GM12865 (cell line): ENCODE data around the gene SNRNP70.

Experiments used
- DNase-seq: peaks from one replicate; pipeline ENCODE4 v3.0.0; 2010; ENCODE audit warnings: low read depth
- H3K4me3 ChIP-seq: 2 replicates; pipeline ENCODE4 v1.5.1; 2011; ENCODE audit warnings: mild to moderate bottlenecking, low read depth, low read length, control low read depth
- TF ChIP-seq, protein P1 (sequence below): IDR thresholded peaks from 2 replicates; pipeline ENCODE4 v1.5.1; 2011; ENCODE audit warnings: low read length, control low read depth, low read depth, inconsistent platforms; ENCODE audit not compliant: insufficient read depth; ENCODE audit errors: missing control alignments

The SNRNP70 gene

DNA sequence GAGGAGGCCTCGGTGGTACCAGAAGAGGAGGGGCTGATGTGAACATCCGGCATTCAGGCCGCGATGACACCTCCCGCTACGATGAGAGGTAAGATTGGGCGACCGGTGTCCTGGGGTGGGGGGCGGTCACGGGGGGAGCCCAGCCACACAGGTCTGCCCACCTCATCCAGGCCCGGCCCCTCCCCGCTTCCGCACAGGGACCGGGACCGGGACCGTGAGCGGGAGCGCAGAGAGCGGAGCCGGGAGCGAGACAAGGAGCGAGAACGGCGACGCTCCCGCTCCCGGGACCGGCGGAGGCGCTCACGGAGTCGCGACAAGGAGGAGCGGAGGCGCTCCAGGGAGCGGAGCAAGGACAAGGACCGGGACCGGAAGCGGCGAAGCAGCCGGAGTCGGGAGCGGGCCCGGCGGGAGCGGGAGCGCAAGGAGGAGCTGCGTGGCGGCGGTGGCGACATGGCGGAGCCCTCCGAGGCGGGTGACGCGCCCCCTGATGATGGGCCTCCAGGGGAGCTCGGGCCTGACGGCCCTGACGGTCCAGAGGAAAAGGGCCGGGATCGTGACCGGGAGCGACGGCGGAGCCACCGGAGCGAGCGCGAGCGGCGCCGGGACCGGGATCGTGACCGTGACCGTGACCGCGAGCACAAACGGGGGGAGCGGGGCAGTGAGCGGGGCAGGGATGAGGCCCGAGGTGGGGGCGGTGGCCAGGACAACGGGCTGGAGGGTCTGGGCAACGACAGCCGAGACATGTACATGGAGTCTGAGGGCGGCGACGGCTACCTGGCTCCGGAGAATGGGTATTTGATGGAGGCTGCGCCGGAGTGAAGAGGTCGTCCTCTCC is 22.6 kb downstream of the SNRNP70 start:
- no peak overlapping the region for H3K4me3 ChIP-seq
- no peak for DNase-seq
- TF ChIP-seq, protein P1, sequence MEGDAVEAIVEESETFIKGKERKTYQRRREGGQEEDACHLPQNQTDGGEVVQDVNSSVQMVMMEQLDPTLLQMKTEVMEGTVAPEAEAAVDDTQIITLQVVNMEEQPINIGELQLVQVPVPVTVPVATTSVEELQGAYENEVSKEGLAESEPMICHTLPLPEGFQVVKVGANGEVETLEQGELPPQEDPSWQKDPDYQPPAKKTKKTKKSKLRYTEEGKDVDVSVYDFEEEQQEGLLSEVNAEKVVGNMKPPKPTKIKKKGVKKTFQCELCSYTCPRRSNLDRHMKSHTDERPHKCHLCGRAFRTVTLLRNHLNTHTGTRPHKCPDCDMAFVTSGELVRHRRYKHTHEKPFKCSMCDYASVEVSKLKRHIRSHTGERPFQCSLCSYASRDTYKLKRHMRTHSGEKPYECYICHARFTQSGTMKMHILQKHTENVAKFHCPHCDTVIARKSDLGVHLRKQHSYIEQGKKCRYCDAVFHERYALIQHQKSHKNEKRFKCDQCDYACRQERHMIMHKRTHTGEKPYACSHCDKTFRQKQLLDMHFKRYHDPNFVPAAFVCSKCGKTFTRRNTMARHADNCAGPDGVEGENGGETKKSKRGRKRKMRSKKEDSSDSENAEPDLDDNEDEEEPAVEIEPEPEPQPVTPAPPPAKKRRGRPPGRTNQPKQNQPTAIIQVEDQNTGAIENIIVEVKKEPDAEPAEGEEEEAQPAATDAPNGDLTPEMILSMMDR, result no peak

DNA sequence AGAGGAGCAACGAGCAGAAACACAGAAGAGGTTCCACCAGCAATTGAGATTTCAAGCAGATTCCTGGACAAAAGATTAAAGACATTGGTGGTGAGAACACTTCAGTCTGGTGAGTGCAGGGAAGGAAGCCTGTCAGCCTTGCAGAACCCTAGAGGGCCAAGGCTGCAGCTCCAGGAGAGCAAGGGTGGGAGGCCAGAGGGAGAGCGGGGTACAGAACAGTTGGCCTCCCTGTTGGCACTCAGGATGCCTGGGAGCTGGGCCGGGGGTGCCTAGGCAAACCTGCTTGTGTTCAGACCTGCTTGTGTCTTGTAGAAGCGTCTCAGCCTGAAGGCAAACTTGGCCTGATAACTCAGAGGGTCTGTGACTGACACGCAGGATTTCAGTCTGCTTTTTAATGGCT is 23.8 kb downstream of the SNRNP70 start:
- TF ChIP-seq, protein P1, result no peak
- H3K4me3 ChIP-seq, result no peak overlapping the region
- DNase-seq, result no peak

DNA sequence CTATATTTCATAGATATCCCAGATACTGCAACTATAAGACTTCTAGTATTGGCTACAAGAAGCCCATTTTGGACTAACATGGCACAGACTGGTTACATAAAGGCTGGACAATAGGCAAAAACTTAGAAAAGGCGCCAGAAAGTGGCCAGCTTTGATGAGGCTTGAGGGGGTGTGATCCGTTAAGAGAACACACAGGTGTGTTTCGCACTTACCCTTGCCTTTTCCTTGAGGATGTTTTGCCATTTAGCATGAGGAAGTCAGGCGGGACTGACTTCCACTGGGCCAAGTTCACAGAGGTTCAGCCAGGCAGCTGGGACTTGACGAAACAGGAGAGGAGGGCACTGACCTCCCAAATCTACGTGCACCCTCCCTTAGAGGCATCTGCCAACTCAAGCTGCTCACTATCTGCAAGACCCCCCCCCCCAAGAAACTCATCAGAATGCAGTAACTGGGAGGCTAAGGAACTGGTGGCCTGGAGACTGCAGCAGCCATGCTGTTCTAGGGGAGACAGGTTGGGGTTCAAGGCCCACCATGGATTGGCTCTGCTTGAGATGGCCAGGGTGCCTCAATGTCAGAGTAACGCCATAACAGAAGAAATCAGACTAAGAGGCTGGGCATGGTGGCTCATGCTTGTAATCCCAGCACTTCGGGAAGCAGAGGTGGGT is 24.4 kb downstream of the SNRNP70 start:
- TF ChIP-seq, protein P1, result no peak
- no peak overlapping the region for H3K4me3 ChIP-seq
- DNase-seq, result no peak

DNA sequence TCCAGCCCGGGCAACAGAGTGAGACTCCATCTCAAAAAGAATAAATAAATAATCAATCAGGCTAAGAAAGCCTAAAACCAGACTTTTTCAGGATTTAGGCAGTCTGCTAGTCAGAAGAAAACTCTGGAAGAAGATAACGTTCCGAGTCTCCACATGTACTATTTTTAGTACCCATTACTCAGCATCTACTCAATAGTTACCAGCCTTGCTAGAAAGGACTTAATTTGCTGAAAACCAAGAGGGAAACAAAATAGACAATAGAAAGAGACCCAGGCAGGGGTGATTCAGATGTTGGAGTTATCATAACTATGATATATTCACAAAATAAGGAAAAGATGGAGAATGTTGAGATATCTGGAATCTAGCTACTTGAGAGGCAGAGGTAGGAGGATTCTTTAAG is 25.3 kb downstream of the SNRNP70 start:
- DNase-seq, result no peak
- TF ChIP-seq, protein P1, result no peak
- H3K4me3 ChIP-seq, result no peak overlapping the region

DNA sequence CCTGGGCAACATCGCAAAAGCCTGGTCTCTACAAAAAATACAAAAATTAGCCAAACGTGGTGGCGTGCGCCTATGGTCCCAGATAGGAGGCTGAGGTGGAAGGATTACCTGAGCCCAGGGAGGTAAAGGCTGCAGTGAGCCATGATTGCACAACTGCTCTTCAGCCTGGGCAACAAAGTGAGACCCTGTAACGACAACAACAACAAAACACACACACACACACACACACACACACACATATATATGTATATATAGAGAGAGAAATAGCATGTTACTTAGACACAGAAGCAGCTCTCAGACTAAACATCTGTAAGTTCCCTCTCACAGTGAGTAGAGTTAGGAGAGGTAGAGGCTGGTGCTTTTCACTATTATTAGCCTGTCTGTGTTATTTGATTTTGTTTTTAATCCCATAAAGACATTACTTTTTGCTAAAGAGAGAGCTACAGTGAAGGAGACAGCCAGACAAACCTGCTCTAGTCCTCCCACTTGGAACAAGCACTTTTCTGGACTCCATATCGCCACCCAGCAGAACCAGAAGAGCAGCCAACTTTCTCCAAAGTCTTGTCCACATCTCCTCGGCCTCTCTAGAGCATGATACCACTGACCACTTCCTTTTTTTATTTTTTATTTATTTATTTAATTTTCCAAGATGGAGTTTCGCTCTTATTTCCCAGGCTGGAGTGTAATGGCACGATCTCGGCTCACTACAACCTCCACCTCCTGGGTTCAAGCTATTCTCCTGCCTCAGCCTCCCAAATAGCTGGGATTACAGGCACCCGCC is 26.2 kb downstream of the SNRNP70 start:
- TF ChIP-seq, protein P1, result no peak
- no peak overlapping the region for H3K4me3 ChIP-seq
- DNase-seq, result no peak

DNA sequence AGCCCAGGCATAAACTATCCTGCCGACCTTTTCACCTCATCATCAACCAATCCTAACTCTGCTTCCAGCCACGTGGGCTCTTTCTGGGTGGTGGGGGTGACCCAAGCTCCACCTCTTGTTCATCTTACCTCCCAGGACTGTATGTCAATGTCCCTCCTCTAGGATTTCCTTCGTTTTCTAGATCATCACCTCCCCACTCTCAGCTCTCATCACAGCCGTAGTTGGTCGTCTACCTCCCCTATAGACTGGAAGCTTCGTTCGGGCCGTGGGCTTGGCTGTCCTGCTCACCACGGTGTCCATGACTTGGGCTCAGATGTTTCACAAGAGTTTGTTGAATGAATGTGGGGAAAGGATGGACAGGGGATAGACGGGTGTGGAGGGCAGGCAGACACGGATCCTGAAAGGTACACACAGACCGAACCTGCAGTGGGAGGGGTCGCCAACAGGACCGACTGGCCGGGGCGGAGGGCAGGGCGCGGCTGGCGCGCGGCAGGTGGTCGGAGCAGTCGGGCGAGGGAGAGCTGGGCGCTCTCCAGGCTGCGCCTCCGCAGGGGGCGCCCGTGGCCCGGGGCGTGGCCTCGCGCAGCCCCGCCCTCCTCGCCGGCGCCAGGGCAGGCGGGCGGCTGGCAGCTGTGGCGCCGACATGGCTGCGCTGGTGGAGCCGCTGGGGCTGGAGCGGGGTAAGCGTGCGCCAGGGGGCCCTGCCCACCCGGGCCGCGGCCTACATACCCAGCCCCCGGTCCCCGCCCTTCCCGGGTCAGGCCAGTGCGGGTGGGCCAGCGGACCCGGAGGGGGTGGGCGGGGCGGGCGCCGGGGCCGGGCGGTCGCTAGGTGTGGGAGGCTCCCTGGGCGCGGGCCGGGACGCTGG is 28.7 kb downstream of the SNRNP70 start, which contains the start of gene LIN7B:
Gene LIN7B (plus strand): TSS at position 609 of the 868 bp plus-strand sequence. CDS start 35 bp downstream, at position 644.
- H3K4me3 ChIP-seq, result peak within 1 kb of the TSS; percentile 54
- peak; percentile 77 for DNase-seq
- TF ChIP-seq, protein P1, result peak; percentile 71
